Esophagus muscularis mucosa (tissue), 3 donors: ENCODE measurements around the gene SLC38A2.

ENCODE experiments used
- CTCF ChIP-seq, 3 experiments: fragments of 200-600 bp in 2 of 3; fragments of 450-650 bp in 1 of 3; sonication (generic) in 2 of 3; IDR thresholded peaks; one replicate each; pipeline ENCODE4 v1.5.1; 2017 to 2019; ENCODE audit warnings: antibody characterized with exemption in 3 of 3, mild to moderate bottlenecking in 2 of 3, moderate library complexity in 1 of 3
- POLR2A ChIP-seq: fragments of 450-650 bp; IDR thresholded peaks from one replicate; pipeline ENCODE4 v1.6.1; 2017; ENCODE audit warnings: antibody characterized with exemption, moderate library complexity, mild to moderate bottlenecking, low read depth

DNA sequence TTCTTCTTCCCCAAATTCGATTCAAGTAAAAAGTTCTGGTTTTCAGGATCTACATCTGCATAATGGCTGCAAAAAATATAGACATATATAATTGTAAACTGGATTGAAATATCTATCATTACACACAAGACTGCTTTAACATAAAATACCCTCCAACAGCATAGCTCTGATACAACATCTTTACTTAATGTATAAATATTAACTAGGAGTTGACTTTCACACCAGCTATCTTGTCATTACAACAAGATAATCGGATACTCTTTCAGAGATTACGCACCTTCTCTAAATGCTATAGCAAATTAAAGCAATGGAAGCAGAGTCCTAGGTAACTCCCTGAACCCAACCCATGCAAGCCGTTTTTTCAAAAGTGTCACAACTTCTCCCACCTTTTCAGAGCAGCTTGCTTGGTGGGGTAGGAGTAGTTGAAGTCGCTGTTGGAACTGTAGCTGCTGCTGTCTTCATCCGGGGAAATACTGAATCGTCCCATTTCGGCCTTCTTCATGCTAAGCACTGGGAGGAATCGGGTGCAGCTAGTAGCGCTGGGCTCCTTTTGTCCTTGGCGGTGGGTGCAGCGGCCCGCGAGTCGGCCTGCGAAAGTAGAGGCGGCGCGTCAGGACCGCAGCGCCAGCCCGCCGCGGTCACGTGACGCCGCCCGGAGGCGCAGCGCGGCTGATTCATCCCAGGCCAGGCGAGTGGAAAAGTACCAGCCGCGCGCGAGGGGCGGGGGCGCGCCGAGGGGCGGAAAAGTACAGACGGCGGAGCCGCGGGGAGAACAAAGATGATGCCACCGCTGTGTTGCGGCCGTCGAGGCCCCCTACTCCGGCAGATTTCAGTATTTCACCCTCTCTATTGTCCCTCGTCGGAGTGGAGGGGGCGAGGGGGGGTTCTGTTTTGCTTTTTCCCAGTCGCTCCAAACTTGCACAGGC lies 1.5 kb downstream of the SLC38A2 start:
- TF ChIP-seq CTCF (IDR thresholded peaks at IDR 0.05) (peak; percentile 14 to 49 (median 32)), POLR2A (peak; percentile 50)
